ENCODE results near the gene ZNF76. TPM values are rescaled to one million over a fixed set of nuclear protein-coding genes. Genes with fewer than 3 reads are reported as not detected.

Gene ZNF76
- total RNA-seq, 2 donors from 2014 or later = 25.4 to 26.0 TPM

GRCh38 chr6:35219683-35220326, 39.7 kb upstream of the ZNF76 start:
- no peak overlapping the region for H3K27ac ChIP-seq
- DNase-seq (ENCODE audit: low spot score) = no peak
- no peaks in the 10 kb centered on the region for H3K4me1 ChIP-seq
- no peak for TF ChIP-seq CTCF (IDR thresholded peaks at IDR 0.05)
- H3K36me3 ChIP-seq = no peaks in the 10 kb centered on the region
- H3K27me3 ChIP-seq = no peaks in the 10 kb centered on the region
- no peaks in the 10 kb centered on the region for H3K9me3 ChIP-seq
- H3K4me3 ChIP-seq = no peak overlapping the region

GRCh38 chr6:35220711-35221110, 38.8 kb upstream of the ZNF76 start:
- Histone ChIP-seq H3K4me1 (no peaks in the 10 kb centered on the region), H3K36me3 (no peaks in the 10 kb centered on the region), H3K9me3 (no peaks in the 10 kb centered on the region), H3K4me3 (no peak overlapping the region), H3K27ac (no peak overlapping the region), H3K27me3 (no peaks in the 10 kb centered on the region)
- TF ChIP-seq CTCF (IDR thresholded peaks at IDR 0.05) = no peak
- DNase-seq (ENCODE audit: low spot score) = no peak

- no peaks in the 10 kb centered on the region for H3K4me1 ChIP-seq
- no peak for TF ChIP-seq CTCF (IDR thresholded peaks at IDR 0.05)
- no peaks in the 10 kb centered on the region for H3K27me3 ChIP-seq
- H3K9me3 ChIP-seq = no peaks in the 10 kb centered on the region
- H3K36me3 ChIP-seq = no peaks in the 10 kb centered on the region
- H3K27ac ChIP-seq = no peak overlapping the region
- DNase-seq (ENCODE audit: low spot score) = no peak
- H3K4me3 ChIP-seq = no peak overlapping the region
These were observed 36.1 kb upstream of the ZNF76 start for GRCh38 chr6:35223396-35223795.

GRCh38 chr6:35224720-35225119, 34.8 kb upstream of the ZNF76 start:
- Histone ChIP-seq H3K4me1 (no peaks in the 10 kb centered on the region), H3K36me3 (no peaks in the 10 kb centered on the region), H3K27me3 (no peaks in the 10 kb centered on the region), H3K27ac (no peak overlapping the region), H3K9me3 (no peaks in the 10 kb centered on the region), H3K4me3 (no peak overlapping the region)
- no peak for DNase-seq (ENCODE audit: low spot score)
- no peak for TF ChIP-seq CTCF (IDR thresholded peaks at IDR 0.05)

- no peak for TF ChIP-seq CTCF (IDR thresholded peaks at IDR 0.05)
- DNase-seq (ENCODE audit: low spot score) = no peak
- H3K4me3 ChIP-seq = no peak overlapping the region
- no peaks in the 10 kb centered on the region for H3K27me3 ChIP-seq
- peaks cover 0 to 9% of the 10 kb centered on the region in 2 donors for H3K4me1 ChIP-seq
- H3K36me3 ChIP-seq = no peaks in the 10 kb centered on the region
- no peak overlapping the region for H3K27ac ChIP-seq
- H3K9me3 ChIP-seq = no peaks in the 10 kb centered on the region
These were observed 31.1 kb upstream of the ZNF76 start for GRCh38 chr6:35228481-35228880.

- DNase-seq (ENCODE audit: low spot score) = no peak
- TF ChIP-seq CTCF (IDR thresholded peaks at IDR 0.05) = no peak
- Histone ChIP-seq H3K27me3 (no peaks in the 10 kb centered on the region), H3K27ac (no peak overlapping the region), H3K4me1 (peaks cover 0 to 9% of the 10 kb centered on the region in 2 donors), H3K36me3 (no peaks in the 10 kb centered on the region), H3K9me3 (no peaks in the 10 kb centered on the region), H3K4me3 (no peak overlapping the region)
These were observed 30.2 kb upstream of the ZNF76 start for GRCh38 chr6:35229304-35229703.
